Measurements from ENCODE around the gene ZSCAN9.

ZSCAN9 gene

GRCh38 chr6:28266563-28266961, 41.5 kb downstream of the ZSCAN9 start:
- no peak for DNase-seq

GRCh38 chr6:28266962-28267694, 42.1 kb downstream of the ZSCAN9 start, which contains the start of gene ZSCAN26:
ZSCAN26 (plus strand) TSS chr6:28267143; CDS start chr6:28271920, 4,777 bp downstream.
- DNase-seq = peak; percentile 20 to 90 (median 72)

- DNase-seq = no peak
Observed at GRCh38 chr6:28267695-28268059, 42.6 kb downstream of the ZSCAN9 start.

- no peak for DNase-seq
Observed at GRCh38 chr6:28269492-28269891, 44.4 kb downstream of the ZSCAN9 start.

GRCh38 chr6:28274888-28275287, 49.8 kb downstream of the ZSCAN9 start:
- DNase-seq = no peak

- no peak for DNase-seq
Observed at GRCh38 chr6:28277746-28278145, 52.7 kb downstream of the ZSCAN9 start.

GRCh38 chr6:28280595-28281287, 55.7 kb downstream of the ZSCAN9 start:
- DNase-seq = no peak

- DNase-seq = peak in 52 of 56 donors; percentile 1 to 72 (median 32)
Observed at GRCh38 chr6:28281288-28282064, 56.4 kb downstream of the ZSCAN9 start, which contains the start of gene PGBD1. PGBD1 (plus strand) TSS chr6:28281572; CDS start chr6:28283814, 2,242 bp downstream.

- DNase-seq = no peak
Observed at GRCh38 chr6:28282926-28283325, 57.9 kb downstream of the ZSCAN9 start.
